Fibroblast of villous mesenchyme (primary cell): Measurements from ENCODE around the gene DIABLO. TPM values are rescaled to one million over a fixed set of nuclear protein-coding genes. Genes with fewer than 3 reads are reported as not detected.
"Not testable (repeated sequence)": the region's sequence is repeated elsewhere in the genome, so short reads cannot be mapped to it uniquely, and the experiment has no call there.

Source experiments
- DNase-seq: peaks from one replicate; pipeline ENCODE4 v3.0.0-alpha.2; 2010; ENCODE audit warnings: low read depth
- H3K4me3 ChIP-seq: 2 replicates; pipeline ENCODE4 v1.5.1; 2011; ENCODE audit warnings: low read depth, mild to moderate bottlenecking, low read length
- CTCF ChIP-seq: IDR thresholded peaks from 2 replicates; pipeline ENCODE4 v1.5.1; 2012; ENCODE audit warnings: low read depth, mild to moderate bottlenecking, low read length; ENCODE audit not compliant: insufficient read depth
- total RNA-seq: library from RNA; depleted of rRNA; stranded (reverse); fragments of >200 nt; gene quantifications from 2 replicates; pipeline ENCODE4 v1.2.3, GENCODE V29; 2012

The DIABLO gene
- total RNA-seq: 66.4 and 74.3 TPM in 2 replicates

- DNase-seq: peak; percentile 100
- no peak for TF ChIP-seq CTCF
- peak within 1 kb of the TSS; percentile 96 for H3K4me3 ChIP-seq
These were observed at the start of gene DIABLO for GRCh38 chr12:122225683-122226365. Gene DIABLO, minus strand, starts transcription at chr12:122226052. Its CDS starts 38 bp downstream, at chr12:122226014.

- no peak for TF ChIP-seq CTCF
These were observed 49.6 kb upstream of the DIABLO start for GRCh38 chr12:122275459-122275858.

GRCh38 chr12:122266230-122266901 lies 40.5 kb upstream of the DIABLO start, which contains the start of gene VPS33A:
Gene VPS33A, minus strand, starts transcription at chr12:122266494. Its CDS starts 86 bp downstream, at chr12:122266408.
- H3K4me3 ChIP-seq: peak within 1 kb of the TSS; percentile 81
- peak; percentile 98 for DNase-seq
- TF ChIP-seq CTCF: no peak

More at GRCh38 chr12:122275459-122275858, 49.6 kb upstream of the DIABLO start:
- no peak overlapping the region for H3K4me3 ChIP-seq
- DNase-seq: peak; percentile 9

GRCh38 chr12:122265886-122266229 lies 40.0 kb upstream of the DIABLO start:
- DNase-seq: no peak
- H3K4me3 ChIP-seq: peak overlapping the region; percentile 81
- TF ChIP-seq CTCF: no peak

- no peak for TF ChIP-seq CTCF
- no peak for DNase-seq
- peak overlapping the region; percentile 81 for H3K4me3 ChIP-seq
These were observed 39.6 kb upstream of the DIABLO start for GRCh38 chr12:122265476-122265875.

GRCh38 chr12:122260735-122261134 lies 34.9 kb upstream of the DIABLO start:
- not testable (repeated sequence) for H3K4me3 ChIP-seq, DNase-seq

GRCh38 chr12:122258939-122259338 lies 33.1 kb upstream of the DIABLO start:
- not testable (repeated sequence) for DNase-seq, H3K4me3 ChIP-seq

- H3K4me3 ChIP-seq, DNase-seq: not testable (repeated sequence)
These were observed 32.6 kb upstream of the DIABLO start for GRCh38 chr12:122258462-122258861.
